ENCODE measurements around the gene EHBP1.
"Not testable (repeated sequence)": the region's sequence is repeated elsewhere in the genome, so short reads cannot be mapped to it uniquely, and the experiment has no call there.

The EHBP1 gene

DNA sequence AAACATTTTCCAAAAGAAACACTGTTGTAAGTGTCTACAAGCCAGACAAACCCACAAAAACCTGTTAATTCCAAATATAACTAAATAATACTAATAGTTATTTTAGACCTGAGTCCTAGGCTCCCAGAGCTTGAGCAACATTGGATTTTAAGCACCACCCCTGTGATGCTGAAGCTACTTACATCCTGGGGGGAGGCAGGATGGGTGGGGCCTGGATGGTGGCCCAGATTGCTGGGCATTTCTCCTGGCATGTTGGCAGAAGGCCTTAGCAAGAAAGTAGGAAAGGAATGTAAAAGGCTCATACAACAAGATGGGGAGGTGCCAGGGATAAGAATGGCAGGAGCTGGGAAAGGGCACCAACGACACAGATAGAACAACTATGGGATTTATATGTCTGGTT lies 294.4 kb downstream of the EHBP1 start:
- no peak for FAIRE-seq
- peak; percentile 12 for DNase-seq (ENCODE audit: insufficient read length, low spot score)

DNA sequence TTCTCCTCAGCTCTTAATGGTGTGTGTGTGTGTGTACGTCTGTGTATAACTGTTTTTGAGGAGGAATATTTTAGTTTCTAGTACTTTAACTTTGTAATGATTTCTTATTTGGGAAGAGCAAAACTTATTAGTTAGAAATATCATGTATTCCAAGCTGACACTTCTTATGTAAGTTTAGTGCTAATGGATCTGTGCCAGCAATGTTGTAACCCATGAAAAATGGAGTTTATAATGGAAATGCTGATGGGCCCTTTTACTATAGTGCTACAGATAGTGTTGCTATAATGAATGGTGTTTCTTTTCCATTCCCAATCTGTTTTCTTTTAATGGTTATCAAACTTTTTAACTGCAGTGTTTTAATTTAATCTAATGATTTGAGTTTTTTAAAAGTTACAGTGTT lies 295.3 kb downstream of the EHBP1 start:
- DNase-seq (ENCODE audit: insufficient read length, low spot score) (no peak), FAIRE-seq (no peak)

DNA sequence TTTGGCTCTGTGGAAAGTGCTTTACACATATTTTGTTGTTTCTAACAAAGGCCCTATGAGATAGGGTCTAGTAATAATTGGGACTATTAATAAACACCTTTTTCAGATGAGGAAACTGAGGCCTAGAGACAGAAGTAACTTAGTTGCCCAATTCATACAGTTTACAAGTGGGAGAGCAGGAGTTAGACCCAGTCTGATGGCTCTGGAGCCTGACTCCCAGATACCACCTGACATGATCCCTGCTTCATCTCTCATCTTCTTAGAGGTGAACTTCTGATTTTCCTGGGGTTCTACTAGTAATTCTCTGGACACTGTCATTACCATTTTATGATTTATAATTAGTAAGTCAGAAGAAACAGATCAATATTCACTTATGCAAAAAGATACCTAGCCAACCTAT lies 296.1 kb downstream of the EHBP1 start:
- no peak for DNase-seq (ENCODE audit: insufficient read length, low spot score)
- FAIRE-seq = no peak

DNA sequence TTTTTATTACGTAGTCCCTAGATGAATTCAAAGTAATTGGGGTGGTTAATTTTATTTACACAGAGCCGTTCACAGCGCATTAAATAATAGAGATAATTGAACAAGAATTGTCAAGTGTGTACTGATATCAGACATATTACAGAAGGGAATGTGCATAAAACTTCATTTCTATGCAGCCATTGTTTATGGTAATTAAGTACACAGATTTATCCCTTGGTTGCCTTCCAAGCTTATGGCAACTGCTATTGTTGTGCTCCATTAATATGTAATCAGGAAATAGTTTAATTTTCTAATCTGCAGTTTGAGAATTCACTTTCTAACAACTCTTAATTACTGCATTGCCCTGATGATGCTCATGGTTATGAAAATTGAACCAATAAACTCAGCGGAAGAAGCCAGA lies 297.8 kb downstream of the EHBP1 start:
- no peak for FAIRE-seq
- no peak for DNase-seq (ENCODE audit: insufficient read length, low spot score)

DNA sequence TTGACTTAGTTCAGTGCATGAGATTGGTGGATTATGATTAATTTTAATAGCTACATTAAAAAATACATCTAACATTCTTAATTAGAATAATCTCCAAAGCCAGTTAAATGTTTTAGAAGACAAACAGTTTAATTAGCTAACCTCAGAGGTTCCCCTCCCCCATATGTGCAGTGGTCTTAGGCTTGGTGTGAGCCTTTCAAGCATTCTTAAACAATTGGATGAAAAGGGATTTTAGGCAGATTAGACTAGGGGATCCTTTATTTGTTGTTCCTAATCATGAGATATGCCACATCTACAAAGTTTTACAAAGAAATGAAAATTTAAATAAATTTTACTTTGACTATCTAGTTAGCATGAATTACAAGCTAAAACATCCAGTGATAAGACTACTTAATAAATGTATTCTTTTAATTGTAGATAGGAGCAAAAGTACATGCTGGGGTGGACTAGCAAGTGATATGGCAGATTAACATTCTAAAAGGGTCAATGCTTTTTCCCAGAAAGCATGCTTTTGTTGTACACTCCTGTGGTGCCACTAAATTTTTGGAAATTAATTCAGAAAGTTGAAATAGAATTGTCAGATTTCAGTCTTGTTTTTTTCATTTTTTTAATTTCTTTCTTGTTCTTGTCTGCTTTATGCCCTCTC lies 302.4 kb downstream of the EHBP1 start:
- DNase-seq (ENCODE audit: insufficient read length, low spot score) = no peak
- no peak for FAIRE-seq

DNA sequence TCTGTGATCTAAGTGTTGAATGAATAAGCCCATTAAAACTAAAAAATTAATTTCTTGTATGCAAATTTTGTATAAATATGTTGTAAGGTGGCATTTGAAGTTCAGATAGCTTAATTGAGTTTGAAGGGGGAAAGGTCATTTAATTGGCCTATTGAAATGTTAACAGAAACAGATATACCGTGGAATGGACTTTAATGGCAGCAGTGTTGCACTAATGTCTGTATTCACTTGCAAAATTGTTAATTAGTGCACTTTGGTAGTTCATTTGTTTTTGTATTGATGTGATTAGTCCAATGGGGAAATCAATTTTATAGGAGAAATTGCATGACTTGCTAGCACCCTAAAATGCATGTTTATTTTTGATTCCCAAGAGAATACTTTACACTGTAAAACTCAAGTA lies 303.3 kb downstream of the EHBP1 start:
- no peak for DNase-seq (ENCODE audit: insufficient read length, low spot score)
- no peak for FAIRE-seq

DNA sequence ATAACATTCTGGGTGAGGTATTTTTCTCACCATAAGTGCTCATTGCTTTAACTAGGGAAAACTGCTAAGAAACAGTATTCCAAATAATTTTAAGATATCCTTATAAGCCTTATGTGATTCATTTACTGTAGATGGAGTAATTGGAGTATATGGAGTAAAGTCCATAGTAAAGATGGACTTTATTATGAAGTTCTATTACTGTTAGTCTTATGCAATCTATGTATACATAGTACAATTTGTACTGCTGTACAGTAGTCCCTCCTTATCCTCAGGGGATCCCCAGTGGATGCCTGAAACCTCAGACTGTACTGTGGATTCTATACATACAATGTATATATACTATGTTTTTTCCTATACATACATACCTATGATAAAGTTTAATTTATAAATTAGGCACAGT lies 304.0 kb downstream of the EHBP1 start:
- DNase-seq (ENCODE audit: insufficient read length, low spot score) (no peak), FAIRE-seq (no peak)

DNA sequence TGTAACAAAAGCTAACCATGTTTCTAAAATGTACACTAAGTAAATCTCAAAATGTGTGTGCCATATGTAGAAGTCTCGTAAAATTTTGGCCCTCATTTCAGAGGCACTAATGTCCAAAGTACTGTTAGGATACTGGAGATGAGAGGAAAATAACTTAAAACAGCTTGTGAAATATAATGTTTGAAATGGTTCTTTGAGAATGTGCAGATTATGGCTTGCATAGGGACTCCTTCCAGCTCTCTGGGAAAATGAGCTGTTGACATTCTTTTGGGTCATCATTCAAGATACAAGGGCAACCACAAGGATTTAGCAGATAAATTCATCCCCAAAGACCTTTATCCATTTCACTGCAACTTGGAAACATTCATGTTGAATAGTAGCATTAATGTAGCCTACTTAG lies 307.0 kb downstream of the EHBP1 start:
- FAIRE-seq (peak; percentile 16), DNase-seq (ENCODE audit: insufficient read length, low spot score) (no peak)

DNA sequence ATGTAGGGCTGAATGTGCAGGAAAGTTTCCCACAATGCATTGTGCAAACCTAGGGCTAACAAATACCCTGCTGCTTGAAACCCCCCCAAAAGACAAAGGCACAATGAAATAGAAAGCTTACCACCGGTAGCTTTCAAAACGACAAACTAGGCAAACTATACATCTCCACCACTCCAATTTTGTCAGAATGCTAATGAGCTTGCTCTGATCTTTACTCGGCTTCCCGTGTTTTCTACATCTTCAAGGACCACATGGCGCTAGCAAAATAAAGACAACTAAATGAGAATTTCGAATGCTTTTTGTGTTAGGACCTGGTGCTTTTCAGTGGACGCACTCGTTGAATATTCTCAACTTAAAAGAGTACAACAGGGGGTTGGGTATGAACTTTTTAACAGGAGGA lies 307.9 kb downstream of the EHBP1 start:
- FAIRE-seq = no peak
- no peak for DNase-seq (ENCODE audit: insufficient read length, low spot score)

DNA sequence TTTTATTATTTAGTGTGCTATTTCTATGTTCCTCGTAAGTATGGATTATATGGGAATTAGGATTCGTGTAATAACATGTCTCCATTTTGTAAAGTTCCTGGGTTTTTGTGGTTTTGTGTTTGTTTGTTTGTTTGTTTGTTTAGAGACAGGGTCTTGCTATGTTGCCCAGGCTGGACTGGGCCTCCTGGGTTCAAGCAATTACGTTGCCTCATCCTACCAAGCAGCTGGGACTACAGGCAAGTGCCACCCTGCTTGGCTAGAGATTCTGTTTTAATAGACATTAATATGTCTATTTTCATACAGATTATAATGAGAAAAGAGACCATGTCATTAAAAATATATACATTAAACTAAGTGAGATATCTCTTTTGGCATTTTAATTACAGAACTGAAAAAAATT lies 309.9 kb downstream of the EHBP1 start:
- DNase-seq (ENCODE audit: insufficient read length, low spot score) (no peak), FAIRE-seq (no peak)

DNA sequence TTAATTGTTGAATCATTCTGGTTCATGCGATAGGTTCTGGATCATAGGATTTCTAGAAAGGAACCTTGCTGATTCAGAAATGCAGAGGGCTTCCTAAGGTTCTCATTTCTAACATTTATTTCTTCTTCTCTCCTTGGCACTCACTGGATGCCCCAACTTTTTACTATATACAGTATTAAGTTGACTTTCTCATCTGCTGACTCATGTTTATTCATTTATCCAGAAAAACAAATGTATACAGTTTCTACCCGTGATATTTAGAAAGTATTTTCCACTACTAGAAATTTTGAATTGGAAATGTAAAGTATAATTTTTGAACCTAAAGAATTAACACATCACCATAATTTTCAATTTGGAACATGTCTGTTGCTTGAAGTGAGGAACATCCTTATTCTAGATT lies 312.9 kb downstream of the EHBP1 start:
- no peak for FAIRE-seq
- DNase-seq (ENCODE audit: insufficient read length, low spot score) = no peak

DNA sequence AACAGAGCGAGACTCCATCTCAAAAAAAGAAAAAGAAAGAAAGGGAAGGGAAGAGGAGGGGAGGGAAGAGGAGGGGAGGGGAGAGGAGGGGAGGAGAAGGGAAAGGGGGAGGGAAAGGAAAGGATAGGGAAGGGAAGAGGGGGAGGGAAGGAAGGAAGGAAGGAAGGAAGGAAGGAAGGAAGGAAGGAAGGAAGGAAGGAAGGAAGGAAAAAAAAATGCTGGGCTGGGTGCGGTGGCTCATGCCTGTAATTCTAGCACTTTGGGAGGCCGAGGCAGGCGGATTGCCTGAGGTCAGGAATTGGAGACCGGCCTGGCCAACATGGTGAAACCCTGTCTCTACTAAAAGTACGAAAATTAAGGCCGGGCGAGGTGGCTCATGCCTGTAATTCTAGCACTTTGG lies 314.2 kb downstream of the EHBP1 start:
- not testable (repeated sequence) for DNase-seq (ENCODE audit: insufficient read length, low spot score); FAIRE-seq

DNA sequence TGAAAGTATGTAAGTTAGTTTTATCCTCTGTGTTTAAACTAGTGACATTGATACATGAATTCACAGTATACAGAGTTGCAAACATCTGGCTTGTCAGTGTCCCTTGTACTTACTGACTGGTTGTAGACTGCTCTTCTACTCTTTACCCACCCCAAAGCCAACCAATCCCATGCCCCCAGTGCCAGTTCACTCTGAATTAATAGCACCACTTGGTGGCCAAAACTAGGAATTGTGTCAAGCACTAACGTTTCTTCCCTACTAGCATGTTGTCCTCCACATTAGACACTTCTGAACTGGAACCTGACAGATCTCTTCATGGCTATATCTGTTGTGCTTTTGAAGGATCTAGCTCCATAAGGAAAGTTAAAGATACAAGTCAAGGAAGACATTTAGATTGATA lies 317.9 kb downstream of the EHBP1 start:
- peak; percentile 80 for FAIRE-seq
- peak; percentile 52 for DNase-seq (ENCODE audit: insufficient read length, low spot score)

DNA sequence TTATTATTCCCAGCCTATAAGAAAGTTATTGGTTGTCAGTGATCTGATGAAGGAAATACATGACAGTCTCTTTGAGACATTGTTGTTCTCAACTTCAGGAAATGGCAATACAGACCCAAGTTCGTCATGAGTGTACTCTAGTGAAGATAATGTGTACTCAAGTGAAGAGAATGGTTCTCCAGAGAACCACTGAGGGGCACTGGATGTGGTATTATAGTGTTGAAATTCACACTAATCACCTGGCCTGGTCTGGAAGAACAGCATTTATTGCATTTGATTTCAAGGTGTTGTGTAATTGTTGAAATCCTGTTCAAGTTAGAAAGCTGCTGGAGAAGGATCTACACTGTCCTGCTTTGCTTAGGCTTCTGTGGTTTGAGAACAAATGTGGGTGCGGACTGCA lies 321.7 kb downstream of the EHBP1 start:
- FAIRE-seq (no peak), DNase-seq (ENCODE audit: insufficient read length, low spot score) (no peak)

DNA sequence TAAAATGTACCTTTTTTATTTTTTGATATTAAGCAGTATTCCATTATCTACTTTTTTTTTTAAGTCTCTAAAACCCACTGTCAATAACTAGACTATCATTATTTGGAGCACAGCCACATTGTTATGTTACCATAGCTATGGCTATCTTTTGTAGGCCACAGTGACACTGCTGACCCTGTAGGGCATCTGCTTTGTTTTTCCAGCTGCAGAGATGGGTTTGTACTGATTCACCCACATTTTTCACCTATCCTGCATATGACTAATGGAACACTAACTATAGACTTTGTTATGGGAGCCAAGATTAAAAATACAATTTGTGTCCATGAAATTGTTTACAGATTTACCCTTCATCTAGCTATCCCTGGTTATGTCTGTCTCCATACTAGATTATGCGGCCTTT lies 323.5 kb downstream of the EHBP1 start:
- DNase-seq (ENCODE audit: insufficient read length, low spot score) = no peak

DNA sequence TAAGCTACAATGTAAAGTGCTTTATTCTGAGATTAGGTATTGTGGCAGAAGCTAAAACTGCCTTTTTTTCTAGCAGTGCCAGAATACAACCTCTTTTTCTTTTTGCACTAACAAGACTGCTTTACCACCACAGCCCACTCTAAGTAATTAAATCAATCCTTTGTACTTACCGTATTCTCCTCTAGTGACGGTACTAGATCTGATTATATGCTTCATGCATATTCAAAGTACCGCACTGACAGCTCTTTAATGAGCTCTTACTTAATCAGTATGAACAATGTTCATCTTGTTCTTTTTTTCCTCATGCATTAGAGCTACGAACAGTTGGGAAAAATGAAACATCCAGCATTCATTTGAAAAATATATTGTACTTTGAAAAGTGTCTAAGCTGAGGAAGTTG lies 329.0 kb downstream of the EHBP1 start:
- DNase-seq (ENCODE audit: insufficient read length, low spot score) (no peak), FAIRE-seq (no peak)

More for the DNA sequence above, 323.5 kb downstream of the EHBP1 start:
- FAIRE-seq = no peak

DNA sequence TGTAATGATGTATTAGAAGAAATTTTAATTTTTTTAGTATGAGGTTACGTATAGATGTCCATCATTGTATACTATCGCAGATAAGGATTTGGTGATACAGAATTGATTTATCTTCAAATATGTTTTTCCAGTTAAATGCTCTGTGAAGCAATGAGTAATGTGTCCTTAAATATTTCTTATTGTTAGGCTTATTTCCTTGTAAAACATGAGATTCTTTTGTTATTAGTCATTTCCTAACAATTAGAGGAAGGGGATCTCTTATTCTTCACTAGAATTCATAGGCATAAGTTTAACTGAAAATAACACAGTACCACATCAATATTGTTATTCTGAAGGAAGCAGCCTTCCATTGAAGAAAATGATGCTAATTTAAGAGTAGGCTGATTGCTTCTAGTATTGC lies 329.7 kb downstream of the EHBP1 start:
- no peak for FAIRE-seq
- no peak for DNase-seq (ENCODE audit: insufficient read length, low spot score)

DNA sequence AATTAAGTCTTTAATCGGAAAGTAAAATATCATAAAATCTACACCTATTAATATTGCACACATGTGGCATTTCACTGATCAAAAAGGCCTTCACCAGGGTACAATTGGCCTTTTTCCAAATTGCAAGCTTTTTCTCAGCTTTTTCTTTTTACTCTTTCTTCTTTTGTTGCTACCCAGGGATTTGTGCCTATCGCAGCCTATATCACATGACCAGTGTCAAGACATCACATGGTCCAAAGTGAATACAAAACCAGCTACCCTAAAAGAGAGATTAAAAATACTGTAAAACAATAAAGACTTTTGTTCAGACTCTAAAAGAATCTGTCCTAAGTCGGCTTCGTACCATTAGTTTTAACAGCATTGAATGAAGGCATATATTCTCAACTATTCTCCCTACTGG lies 330.1 kb downstream of the EHBP1 start:
- DNase-seq (ENCODE audit: insufficient read length, low spot score) = no peak
- FAIRE-seq = no peak

DNA sequence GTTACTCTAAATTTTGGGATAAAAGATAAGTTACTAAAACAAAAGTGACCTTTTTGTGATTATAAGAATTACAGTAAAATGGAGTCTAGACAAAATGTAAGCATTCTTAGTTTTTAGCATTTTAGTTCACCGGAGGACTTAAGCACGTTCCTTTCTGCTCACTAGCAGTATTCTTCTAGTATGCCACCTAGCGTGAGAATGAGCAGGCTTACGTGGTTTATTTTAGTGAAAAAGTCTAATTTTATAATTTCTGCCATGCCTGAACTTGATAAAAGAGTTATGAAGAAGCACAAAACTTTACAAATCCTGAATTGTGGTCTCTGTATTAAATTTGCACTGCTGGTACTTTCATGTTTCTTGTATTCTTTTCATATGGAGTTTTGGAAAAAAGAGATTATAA lies 332.5 kb downstream of the EHBP1 start:
- DNase-seq (ENCODE audit: insufficient read length, low spot score) = no peak
- FAIRE-seq = no peak

DNA sequence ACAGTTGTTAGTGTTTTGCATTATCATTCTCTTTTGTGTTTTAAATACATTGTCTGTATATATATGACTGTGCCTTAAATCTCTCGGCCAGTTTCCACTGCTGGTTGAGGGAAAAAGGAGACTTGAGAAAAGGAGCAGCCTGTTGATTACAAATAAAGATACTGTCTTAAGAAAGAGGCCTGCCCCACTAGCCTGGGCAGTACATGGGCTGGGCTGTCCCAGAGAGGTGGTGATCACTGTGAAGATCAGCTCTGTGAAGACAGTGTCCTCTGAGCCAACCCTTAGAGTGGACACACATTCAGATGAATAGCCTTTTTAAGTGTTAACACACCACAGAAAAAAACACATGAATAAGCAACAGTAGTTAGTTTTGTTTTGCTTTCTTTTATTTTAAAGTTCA lies 335.1 kb downstream of the EHBP1 start:
- DNase-seq (ENCODE audit: insufficient read length, low spot score) = no peak
- FAIRE-seq = no peak

DNA sequence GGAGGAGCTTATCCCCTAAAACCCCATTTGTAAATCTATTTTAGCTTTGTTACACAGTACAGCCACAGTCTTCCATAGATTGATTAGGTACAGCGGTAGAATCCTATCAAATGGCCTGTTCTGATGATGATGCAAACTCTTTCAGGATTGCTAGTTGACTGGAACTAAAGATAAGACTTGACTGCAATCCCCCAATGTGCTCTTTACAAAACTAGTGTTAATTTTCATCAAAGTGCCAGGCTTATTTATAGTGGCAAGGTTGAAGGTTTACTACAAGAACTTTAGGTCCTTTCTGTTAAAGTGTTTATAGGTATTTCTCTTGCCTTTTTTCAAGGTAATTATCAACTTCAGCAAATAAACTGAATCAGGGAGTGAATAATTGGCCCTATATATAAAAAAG lies 336.1 kb downstream of the EHBP1 start:
- DNase-seq (ENCODE audit: insufficient read length, low spot score) (no peak), FAIRE-seq (no peak)

DNA sequence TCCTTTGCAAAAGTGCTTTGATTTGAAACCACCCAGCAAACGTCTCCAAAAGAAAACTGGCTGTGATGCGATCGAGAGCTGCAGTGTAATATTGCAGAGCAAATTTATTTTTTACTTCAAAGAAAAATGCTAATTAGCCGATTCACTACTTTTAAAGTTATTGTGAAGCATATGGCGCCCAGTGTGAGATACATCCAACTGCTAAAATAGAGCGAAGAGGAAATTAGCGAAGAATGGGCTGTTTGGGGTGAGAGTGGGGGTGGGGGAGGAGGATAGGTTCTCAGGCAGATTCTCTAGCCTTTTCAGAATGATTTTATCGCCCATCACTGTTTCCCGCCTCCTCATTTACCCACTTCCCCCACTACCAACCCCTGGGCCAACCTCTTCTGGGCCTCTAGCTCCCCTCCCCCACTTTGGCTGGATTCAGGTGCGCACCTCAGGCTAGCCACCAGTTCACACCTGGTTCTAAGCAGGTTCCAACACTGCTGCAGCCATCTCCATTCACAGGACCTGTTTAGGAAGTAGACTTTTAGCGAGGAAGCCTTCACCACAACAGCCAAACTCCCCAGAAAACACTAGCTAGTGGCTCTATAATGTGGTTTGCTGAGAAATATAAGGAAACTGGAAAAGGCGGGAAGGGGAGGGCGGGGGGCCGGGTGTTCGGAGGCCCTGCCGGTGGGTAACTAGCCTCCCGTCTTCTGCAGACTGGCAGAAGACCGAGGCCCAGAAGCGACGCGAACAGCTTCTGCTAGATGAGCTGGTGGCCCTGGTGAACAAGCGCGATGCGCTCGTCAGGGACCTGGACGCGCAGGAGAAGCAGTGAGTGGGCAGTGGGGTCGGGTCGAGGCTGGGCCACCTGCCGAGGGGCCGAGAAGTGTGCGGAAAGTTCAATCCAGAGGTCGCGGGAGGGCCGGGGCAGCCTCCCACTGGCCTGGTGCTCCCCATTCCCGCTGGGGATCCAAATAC lies 339.1 kb downstream of the EHBP1 start:
- FAIRE-seq (no peak), DNase-seq (ENCODE audit: insufficient read length, low spot score) (no peak)
